Measurements from ENCODE around the gene DENND4C.

DENND4C gene

DNA sequence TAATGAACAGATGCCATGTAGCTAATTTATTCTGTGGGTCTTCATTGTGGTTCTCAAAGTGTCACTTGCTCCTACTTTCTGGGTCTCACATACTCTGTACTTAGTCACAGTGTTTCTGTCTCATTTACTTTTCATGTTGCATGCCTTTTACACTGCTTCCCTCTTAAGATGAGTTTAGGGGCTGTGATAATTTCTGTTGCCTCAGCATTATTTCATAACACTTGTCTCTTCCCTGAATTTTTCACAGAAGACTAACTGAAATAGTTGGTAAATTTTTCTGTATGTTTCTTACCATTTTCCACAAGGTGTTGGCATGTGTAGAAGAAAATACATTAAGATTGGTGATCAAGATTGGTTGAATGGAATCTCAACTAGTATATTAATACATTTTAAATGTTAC lies 59.6 kb downstream of the DENND4C start:
- TF ChIP-seq, protein P1, sequence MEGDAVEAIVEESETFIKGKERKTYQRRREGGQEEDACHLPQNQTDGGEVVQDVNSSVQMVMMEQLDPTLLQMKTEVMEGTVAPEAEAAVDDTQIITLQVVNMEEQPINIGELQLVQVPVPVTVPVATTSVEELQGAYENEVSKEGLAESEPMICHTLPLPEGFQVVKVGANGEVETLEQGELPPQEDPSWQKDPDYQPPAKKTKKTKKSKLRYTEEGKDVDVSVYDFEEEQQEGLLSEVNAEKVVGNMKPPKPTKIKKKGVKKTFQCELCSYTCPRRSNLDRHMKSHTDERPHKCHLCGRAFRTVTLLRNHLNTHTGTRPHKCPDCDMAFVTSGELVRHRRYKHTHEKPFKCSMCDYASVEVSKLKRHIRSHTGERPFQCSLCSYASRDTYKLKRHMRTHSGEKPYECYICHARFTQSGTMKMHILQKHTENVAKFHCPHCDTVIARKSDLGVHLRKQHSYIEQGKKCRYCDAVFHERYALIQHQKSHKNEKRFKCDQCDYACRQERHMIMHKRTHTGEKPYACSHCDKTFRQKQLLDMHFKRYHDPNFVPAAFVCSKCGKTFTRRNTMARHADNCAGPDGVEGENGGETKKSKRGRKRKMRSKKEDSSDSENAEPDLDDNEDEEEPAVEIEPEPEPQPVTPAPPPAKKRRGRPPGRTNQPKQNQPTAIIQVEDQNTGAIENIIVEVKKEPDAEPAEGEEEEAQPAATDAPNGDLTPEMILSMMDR (IDR thresholded peaks at IDR 0.05; ENCODE audit: insufficient read depth, low read depth, low read length, missing control alignments), result no peak
- no peak for DNase-seq (ENCODE audit: low read depth)
- no peak overlapping the region for H3K4me3 ChIP-seq (ENCODE audit: low read depth, low read length)

DNA sequence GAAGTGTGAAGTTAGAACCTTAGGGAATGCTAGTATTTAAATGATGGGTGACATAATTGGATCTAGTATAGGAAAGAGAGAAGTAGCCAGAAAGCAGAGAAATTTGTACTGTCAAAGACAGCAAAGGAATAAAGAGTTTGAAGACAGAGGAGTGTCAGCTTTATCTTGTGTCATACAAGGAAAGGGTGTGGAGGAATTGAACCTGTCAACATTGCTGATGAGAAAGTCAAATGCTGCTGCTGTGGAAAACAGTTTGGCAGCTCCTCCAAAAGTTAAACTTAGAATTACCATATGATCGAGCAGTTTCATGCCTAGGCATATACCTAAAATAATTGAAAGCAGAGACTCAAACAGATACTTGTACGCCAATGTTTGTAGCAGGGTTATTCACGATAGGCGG lies 63.7 kb downstream of the DENND4C start:
- no peak overlapping the region for H3K4me3 ChIP-seq (ENCODE audit: low read depth, low read length)
- no peak for DNase-seq (ENCODE audit: low read depth)
- TF ChIP-seq, protein P1 (IDR thresholded peaks at IDR 0.05; ENCODE audit: insufficient read depth, low read depth, low read length, missing control alignments), result no peak

DNA sequence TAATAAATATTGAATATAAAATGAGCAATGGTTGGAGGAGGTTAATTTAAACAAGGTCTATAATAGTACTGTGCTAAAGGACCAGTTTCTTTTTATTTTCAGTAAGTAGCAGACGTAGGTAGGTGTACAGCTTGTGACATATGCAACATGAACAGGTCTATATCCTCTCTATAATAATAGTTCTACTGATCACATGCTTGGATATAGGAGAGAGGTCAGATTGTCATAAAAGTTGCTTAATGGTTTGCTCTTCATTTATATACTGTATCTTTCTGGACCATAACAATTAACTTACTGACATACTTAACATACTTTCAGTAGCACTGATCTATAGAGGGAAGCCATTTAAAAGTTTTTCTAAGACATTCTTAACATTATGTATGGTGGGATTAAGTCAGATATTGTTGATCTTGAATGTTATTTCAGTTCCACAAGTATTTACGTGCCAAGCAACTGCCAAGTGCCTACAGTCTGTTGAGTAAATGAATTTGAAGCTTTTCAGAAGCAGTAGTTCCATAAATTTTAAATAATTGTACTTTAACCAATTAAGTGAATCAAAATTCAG lies 68.0 kb downstream of the DENND4C start:
- H3K4me3 ChIP-seq (ENCODE audit: low read depth, low read length), result no peak overlapping the region
- no peak for DNase-seq (ENCODE audit: low read depth)
- TF ChIP-seq, protein P1 (IDR thresholded peaks at IDR 0.05; ENCODE audit: insufficient read depth, low read depth, low read length, missing control alignments), result no peak

DNA sequence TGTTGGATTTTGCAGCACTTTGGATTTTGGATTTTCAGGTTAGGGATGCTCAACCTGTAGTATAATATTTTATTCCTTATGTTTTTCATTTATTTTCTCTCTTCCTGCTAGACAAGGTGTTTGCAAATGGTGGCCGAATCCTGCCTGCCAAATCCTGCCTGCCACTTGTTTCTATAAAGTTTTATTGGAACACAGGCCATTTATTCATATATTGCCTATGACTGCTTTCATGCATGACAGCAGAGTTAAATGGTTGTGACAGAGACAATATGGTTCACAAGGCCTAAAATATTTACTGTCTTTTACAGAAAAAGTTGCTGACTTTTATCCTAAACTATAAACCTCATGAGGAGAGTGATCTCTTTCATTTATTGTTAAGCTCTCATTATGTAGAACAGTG lies 72.7 kb downstream of the DENND4C start:
- no peak for DNase-seq (ENCODE audit: low read depth)

DNA sequence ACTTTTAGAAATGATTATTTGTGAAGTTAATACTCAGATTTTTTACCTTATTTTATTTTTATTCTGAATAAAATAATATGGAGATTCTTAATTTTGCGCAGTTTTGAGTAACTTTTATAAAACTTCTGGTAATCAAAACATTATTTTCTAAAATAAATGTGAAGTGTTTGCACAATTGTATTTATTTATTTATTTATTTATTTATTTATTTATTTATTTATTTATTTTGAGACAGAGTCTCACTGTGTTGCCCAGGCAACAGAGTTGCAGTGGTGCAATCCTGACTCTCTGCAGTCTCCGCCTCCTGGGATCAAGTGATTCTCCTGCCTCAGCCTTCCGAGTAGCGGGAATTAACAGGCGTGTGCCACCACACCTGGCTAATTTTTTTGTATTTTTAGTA lies 76.1 kb downstream of the DENND4C start:
- no peak overlapping the region for H3K4me3 ChIP-seq (ENCODE audit: low read depth, low read length)
- TF ChIP-seq, protein P1 (IDR thresholded peaks at IDR 0.05; ENCODE audit: insufficient read depth, low read depth, low read length, missing control alignments), result no peak
- no peak for DNase-seq (ENCODE audit: low read depth)

More for the DNA sequence above, 72.7 kb downstream of the DENND4C start:
- TF ChIP-seq, protein P1 (IDR thresholded peaks at IDR 0.05; ENCODE audit: insufficient read depth, low read depth, low read length, missing control alignments), result no peak
- no peak overlapping the region for H3K4me3 ChIP-seq (ENCODE audit: low read depth, low read length)

DNA sequence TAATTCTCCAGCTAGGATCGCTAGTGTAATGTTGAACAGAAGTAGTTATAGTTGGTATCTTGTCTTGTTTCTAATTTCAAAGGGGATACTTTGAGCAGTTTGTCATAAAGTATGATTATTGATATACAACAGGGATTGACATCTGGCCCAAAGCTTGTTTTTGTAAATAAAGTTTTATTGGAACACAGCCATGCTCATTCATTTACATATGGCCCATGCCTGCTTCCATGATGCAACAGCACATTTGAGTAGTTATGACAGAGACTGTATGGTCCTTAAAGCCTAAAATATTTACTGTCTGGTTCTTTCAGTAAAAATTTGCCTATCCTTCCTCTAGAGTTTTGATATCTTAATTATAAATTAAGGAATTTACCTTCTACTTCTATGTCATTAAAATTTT lies 79.8 kb downstream of the DENND4C start:
- DNase-seq (ENCODE audit: low read depth), result no peak
- TF ChIP-seq, protein P1 (IDR thresholded peaks at IDR 0.05; ENCODE audit: insufficient read depth, low read depth, low read length, missing control alignments), result no peak
- no peak overlapping the region for H3K4me3 ChIP-seq (ENCODE audit: low read depth, low read length)

DNA sequence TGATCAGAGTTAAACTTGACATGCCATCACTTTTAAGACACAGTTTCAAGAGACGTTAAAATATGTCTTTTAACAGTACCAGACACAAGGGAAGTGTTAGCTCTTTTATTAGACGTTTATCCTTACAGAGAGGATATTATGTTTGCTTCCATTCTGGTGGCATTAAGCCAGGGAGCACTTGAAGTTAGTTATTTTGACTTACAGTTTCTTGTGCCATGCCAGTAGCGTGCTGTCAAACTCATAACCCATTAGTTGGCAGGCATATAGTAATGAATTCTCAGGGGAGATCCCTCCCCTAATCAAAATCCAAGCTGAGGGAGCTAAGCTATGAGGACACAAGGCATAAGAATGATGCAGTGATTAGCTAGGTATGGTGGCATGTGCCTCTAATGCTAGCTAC lies 83.1 kb downstream of the DENND4C start:
- no peak for DNase-seq (ENCODE audit: low read depth)
- TF ChIP-seq, protein P1 (IDR thresholded peaks at IDR 0.05; ENCODE audit: insufficient read depth, low read depth, low read length, missing control alignments), result no peak
- H3K4me3 ChIP-seq (ENCODE audit: low read depth, low read length), result no peak overlapping the region

Measured in GM12865 (cell line).